ENCODE measurements around the gene TKT.
A peak's percentile ranks its signal among the peaks of the same experiment; 100 is the strongest.

The TKT gene

DNA sequence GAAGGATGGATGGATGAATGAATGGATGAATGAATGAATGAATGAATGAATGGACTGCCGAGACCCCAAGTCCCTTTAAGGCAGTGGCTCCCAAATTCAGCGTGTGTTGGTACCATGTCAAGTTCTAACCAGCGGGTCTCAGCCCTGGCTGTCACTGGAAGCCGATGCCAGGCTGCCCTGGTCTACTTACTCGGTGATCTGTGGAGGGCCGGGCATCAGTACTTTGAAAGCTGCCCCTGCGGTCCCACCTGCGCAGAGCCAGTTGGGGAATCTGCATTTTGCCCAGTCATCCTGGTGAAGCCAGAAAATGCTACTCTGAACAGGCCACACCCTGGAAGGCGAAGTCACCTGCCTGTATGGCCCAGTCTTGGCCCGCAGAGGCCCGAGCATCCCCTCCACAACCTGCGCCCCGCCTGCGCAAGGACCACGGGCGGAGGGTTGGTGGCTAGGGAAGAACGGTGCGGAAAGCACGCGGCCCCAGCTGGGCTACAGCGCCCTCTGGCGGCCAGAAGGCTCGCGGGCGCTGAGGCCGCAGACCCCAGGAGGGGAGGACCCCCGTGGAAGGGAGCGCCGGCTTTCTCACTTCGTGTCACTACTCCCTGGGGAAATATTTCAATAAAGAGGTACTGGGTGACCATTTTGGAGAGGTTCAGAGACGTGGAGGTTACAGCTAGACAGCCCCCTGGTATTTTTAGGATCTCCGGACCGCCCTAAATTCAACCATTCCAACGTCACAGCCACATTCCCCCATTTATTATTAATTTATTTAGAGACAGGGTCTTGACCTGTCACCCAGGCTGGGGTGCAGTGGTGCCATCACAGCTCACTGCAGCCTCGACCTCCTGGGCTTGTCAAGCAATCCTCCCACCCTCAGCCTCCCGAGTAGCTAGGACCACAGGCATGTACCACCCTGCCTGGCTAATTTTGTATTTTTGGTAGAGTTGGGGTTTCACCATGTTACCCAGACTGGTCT, 59.9 kb downstream of the TKT start:
- peak in 1 of 2 donors; percentile 61 for DNase-seq

DNA sequence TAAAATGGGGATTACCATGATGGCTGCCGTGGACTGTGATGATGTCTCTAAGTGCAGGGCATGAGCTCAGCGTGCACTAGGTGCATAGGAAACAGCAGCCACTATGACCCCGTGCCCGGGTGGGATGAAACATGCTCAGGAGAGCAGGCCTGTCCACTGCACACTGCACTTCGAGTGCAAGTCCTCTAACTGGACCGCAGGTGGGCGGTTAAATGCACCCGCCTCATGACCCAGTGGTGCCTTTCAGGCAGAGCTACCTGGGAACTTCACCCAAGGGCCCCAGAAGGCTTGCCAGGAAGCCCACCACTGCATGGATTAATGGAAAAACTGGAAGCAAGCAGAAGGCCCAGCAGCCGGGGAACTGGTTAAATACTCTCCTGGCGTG, 60.8 kb downstream of the TKT start:
- no peak for DNase-seq

DNA sequence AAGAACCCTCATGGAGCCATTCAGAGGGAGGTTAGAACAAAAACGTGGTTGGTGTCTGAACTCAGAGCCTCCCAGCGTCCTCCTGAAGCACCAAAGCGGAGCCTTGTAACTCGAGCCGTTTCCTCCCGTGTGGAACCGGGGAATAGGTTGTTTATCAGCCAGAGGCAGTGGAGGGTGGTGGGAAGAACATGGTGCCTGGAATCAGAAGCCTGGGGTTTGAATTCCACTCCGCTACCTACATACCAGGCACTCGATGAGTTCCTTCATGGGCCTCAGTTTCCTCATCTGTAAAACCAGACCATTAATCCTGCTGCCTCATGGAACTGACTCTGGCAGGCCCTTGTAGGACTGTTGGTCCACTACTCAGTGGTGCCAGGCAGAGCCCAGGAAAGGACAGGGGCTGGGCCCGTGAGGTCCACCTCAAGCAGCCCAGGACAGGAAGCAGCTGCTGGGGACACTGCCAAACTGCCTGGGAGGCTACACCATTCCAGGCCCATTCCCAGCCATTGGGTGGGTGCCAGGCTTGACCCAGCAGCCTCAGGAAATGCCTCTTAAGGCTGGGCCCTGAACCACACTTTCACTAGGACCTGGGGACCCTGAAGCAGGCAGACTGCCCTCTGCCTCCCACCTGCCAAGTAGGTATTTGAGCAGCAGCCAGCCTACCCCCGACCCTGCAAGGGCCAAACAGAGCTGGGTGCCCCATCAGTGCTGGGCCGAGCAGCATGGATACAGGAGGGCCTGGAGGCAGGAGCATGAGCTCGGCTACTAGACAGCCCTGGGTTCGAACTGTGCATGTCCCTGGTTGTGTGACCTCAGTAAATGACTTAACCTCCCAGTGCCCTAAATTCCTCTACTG, 61.4 kb downstream of the TKT start:
- no peak for DNase-seq

- DNase-seq, result no peak
These were observed 62.2 kb downstream of the TKT start for GRCh38 chr3:53193466-53194209.

- no peak for DNase-seq
These were observed 63.2 kb downstream of the TKT start for GRCh38 chr3:53192608-53193007.

DNA sequence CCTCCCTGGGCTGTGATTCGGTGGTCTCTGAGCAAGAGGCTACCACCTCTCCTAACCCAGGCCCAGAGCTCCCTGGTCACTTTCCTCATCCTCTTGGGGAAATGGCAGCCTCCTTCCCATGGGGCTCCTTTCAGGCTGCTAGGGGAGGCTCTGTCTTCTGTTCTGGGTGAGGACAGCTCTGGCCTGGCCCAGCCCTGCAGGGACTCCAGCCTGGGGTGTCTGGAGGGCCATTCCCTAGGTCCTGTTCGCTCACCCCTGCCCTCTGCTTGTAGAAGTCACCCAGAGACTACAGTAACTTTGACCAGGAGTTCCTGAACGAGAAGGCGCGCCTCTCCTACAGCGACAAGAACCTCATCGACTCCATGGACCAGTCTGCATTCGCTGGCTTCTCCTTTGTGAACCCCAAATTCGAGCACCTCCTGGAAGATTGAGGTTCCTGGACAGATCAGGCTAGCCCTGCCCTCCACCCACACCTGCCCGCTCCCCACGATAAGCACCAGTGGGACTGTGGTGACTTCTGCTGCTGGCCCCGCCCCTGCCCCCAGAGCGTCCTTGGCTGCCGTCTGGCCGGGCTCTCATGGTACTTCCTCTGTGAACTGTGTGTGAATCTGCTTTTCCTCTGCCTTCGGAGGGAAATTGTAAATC, 63.9 kb downstream of the TKT start:
- DNase-seq, result no peak

DNA sequence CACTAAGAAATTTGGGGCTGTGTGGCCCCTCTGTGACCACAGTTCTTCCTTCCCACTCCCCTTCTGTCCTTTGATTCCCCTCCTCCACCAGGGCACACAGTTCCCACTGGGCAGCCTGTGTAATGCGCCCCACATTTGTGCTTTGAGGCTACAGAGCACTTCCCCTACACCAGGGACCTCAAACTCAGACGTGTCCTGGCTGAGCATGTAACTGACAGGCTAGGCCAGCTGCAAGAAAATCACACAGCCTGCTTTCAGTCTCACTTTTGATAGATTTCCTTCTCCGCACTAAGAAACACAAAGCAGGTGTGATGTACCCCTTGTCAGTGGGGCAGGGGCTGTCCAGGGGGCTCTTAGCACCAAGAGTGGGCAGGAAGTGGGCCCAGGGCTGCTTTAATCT, 65.2 kb downstream of the TKT start:
- DNase-seq, result no peak

- no peak for DNase-seq
These were observed 66.5 kb downstream of the TKT start for GRCh38 chr3:53189276-53189675.

GRCh38 chr3:53188720-53189119, 67.1 kb downstream of the TKT start:
- no peak for DNase-seq

DNA sequence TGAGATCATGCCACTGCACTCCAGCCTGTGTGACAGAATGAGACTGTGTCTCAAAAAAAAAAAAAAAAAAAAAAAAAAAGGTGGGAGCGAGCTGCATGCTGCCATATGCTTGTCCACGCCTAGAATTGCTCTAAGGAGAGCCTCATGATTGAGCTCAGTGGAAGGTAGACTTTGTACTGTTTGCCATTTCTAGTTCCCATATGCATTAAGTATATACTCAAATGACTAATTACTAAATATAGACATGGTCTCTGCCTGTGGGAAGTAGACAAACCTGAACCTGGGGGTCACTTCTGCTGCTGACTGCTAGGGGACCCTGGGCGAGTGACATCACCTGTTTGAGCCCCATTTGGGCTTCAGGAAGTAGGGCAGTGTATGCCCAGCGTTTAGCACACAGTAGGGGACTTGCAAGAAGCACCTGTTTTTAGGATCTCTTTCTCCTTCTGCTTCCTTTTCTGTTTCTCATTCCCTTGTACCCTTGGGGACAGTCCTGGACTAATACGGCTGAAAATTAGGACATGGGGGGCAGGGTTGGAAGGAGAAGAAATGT, 67.6 kb downstream of the TKT start:
- no peak for DNase-seq

DNA sequence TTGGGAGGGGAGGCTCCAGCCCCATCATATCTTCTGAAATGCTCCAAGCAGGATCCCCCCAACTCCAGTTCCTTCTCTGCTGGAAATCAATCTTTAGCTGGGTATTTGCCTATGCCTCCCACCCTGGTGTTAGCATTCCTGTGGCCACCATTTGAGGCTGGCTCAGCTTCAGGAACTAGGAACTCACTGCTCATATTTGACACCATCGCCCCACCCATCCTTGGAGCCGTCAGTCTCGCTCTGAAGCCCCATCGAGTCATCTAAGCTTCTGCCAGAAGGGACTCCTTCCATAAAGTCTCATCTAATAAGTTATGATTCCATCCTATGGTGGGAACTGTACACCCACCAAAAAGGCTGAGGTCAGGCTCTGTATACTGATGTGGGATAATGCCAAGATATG, 68.4 kb downstream of the TKT start:
- no peak for DNase-seq

GRCh38 chr3:53186726-53187125, 69.1 kb downstream of the TKT start:
- no peak for DNase-seq

GRCh38 chr3:53185761-53186465, 69.9 kb downstream of the TKT start:
- no peak for DNase-seq

DNA sequence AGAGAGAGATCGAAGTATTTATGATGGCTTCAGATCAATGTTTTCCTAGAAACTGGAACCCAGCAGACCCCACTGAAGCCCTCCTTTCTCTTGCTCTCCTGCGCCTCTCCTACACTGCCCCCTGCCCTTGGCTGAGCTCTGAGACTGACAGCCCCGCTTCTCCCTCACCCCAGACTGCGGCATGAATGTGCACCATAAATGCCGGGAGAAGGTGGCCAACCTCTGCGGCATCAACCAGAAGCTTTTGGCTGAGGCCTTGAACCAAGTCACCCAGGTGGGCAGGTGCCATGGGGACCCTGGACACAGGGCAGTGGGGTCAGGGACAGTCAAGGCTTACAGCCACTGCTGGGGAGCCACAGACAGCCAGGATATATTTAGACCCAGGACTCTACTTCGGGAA, 71.1 kb downstream of the TKT start:
- DNase-seq, result no peak

DNA sequence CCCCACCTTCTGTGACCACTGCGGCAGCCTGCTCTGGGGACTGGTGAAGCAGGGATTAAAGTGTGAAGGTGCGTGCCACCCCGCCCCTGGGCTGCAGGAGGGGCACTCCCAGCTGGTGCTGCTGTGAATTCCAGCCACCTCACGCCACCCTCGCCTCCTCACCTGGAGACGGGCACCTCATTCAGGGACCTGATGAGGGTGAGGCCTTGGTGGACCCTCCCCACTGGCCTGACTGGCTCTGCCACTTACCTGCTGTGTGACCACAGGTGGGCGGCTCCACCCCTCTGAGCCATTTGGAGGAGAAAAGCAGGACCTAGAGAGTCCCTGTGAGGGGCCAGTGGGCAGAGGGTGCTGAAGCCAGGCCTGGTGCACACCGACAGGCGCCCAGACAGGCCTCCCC, 72.3 kb downstream of the TKT start:
- no peak for DNase-seq

- no peak for DNase-seq
These were observed 73.0 kb downstream of the TKT start for GRCh38 chr3:53182764-53183355.

- no peak for DNase-seq
These were observed 74.3 kb downstream of the TKT start for GRCh38 chr3:53181528-53181927.

GRCh38 chr3:53181024-53181371, 74.8 kb downstream of the TKT start:
- DNase-seq, result no peak

- peak; percentile 84 to 91 for DNase-seq
These were observed 75.4 kb downstream of the TKT start for GRCh38 chr3:53180305-53181023.

DNA sequence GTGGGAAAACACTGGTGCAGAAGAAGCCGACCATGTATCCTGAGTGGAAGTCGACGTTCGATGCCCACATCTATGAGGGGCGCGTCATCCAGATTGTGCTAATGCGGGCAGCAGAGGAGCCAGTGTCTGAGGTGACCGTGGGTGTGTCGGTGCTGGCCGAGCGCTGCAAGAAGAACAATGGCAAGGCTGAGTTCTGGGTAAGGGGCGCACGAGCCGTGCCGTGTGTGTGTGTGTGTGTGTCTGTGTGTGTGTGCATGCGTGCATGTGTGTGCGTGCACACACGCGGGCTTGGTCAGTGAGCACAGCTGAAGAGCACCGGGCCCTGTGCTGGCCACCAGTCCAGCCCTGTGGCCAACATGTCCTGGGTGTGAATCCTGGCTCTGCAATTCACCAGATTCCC, 76.2 kb downstream of the TKT start:
- DNase-seq, result no peak

DNA sequence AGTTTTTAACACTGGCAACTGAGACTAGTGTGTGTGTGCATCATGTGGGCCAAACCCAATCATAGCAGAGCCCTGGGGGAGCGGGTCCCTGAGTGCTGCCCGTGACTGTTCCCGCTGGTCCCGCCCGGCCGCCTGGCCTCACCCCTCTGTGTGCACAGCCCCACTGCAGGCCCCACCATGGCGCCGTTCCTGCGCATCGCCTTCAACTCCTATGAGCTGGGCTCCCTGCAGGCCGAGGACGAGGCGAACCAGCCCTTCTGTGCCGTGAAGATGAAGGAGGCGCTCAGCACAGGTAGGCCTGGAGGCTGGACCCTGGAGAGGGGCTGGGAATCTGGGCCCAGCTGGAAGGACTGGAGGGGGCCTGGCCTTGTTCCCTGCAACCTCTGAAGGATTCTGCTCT, 77.6 kb downstream of the TKT start:
- no peak for DNase-seq
